ENCODE measurements around the gene DPEP2NB. TPM values are rescaled to one million over a fixed set of nuclear protein-coding genes. Genes with fewer than 3 reads are reported as not detected.

Gene DPEP2NB
- total RNA-seq, 1 experiment from 2014 or later: not detected

GRCh38 chr16:68033101-68033500 is 17.4 kb upstream of the DPEP2NB start:
- no peak overlapping the region for H4K5ac ChIP-seq (ENCODE audit: insufficient read length, low read depth, low read length)
- H4K8ac ChIP-seq (replicated peaks; ENCODE audit: insufficient read length, low read depth, low read length): no peak overlapping the region
- H3K9me3 ChIP-seq (ENCODE audit: control insufficient read depth, low read depth, low read length): no peaks in the 10 kb centered on the region
- Mint-ChIP-seq H3K4me1 (no peaks in the 10 kb centered on the region), H3K27me3 (ENCODE audit: low read depth) (no peaks in the 10 kb centered on the region), H3K4me3 (no peak overlapping the region; a peak in 1 of 5 replicates), H3K27ac (no peak overlapping the region; a peak in 2 of 7 replicates), H3K36me3 (ENCODE audit: insufficient read depth in 1 of 3, low read depth in 3 of 3) (peaks cover 4 to 12% (median 5%) of the 10 kb centered on the region in 3 experiments; a peak in 6 of 7 replicates), H3K9me3 (no peaks in the 10 kb centered on the region)
- no peak overlapping the region for H3K9ac ChIP-seq (ENCODE audit: extremely low read depth, insufficient read length, low read length)
- no peak overlapping the region for H3K4ac ChIP-seq (ENCODE audit: low read depth, low read length)
- H2BK12ac ChIP-seq (ENCODE audit: insufficient read length, low read depth, low read length): no peak overlapping the region
- no peak overlapping the region for H3K18ac ChIP-seq (ENCODE audit: insufficient read length, low read depth, low read length)
- no peak overlapping the region for H2AFZ ChIP-seq (ENCODE audit: low read length)
- H3K4me2 ChIP-seq (ENCODE audit: insufficient read depth, insufficient read length, low read length): no peak overlapping the region
- H2BK15ac ChIP-seq (ENCODE audit: low read depth, low read length): no peak overlapping the region
- H3K79me1 ChIP-seq (ENCODE audit: insufficient read depth, low read depth, low read length, poor library complexity, severe bottlenecking): no peaks in the 10 kb centered on the region
- DNase-seq: no peak
- no peaks in the 10 kb centered on the region for H3K27me3 ChIP-seq (ENCODE audit: insufficient read depth, low read length)
- H3K56ac ChIP-seq (ENCODE audit: insufficient read length, low read depth, low read length): no peak overlapping the region
- no peak for TF ChIP-seq CTCF (conservative IDR thresholded peaks at IDR 0.05)
- no peaks in the 10 kb centered on the region for H3K23me2 ChIP-seq (ENCODE audit: insufficient read length, low read depth, low read length, poor library complexity, severe bottlenecking)
- H2AK5ac ChIP-seq (ENCODE audit: insufficient read length, low read length): no peak overlapping the region
- H3K14ac ChIP-seq (ENCODE audit: insufficient read depth, low read length): no peak overlapping the region
- no peaks in the 10 kb centered on the region for H4K20me1 ChIP-seq (ENCODE audit: control insufficient read depth, insufficient read depth, insufficient read length)
- no CpG with 5 or more reads among the region's 2 CpGs for WGBS (ENCODE audit: extremely low coverage, insufficient read length, low lambda C conversion rate)
- H2BK20ac ChIP-seq (ENCODE audit: low read depth, low read length, poor library complexity, severe bottlenecking): no peak overlapping the region
- no peaks in the 10 kb centered on the region for H3K4me1 ChIP-seq (ENCODE audit: insufficient read depth, low read length)
- H2BK120ac ChIP-seq (ENCODE audit: low read depth, low read length, poor library complexity, severe bottlenecking): no peak overlapping the region
- no peak overlapping the region for H3K27ac ChIP-seq (ENCODE audit: insufficient read length, low read depth, low read length)
- no peak overlapping the region for H3K23ac ChIP-seq (ENCODE audit: insufficient read length, low read depth, low read length)
- no peak overlapping the region for H4K91ac ChIP-seq (ENCODE audit: insufficient read length, low read depth, low read length)
- no peak overlapping the region for H3T11ph ChIP-seq (ENCODE audit: low read length)
- no peak overlapping the region for H2BK5ac ChIP-seq (ENCODE audit: insufficient read length, low read length)
- H3K79me2 ChIP-seq (ENCODE audit: insufficient read depth, low read length): no peaks in the 10 kb centered on the region
